Adrenal gland (tissue), 12 donors: ENCODE results near the gene COQ3. TPM values are rescaled to one million over a fixed set of nuclear protein-coding genes. Genes with fewer than 3 reads are reported as not detected.

ENCODE experiments used
- DNase-seq, 7 donors: peaks; one replicate each; pipeline ENCODE4 v3.0.0-alpha.2; 2019 to 2020
- H3K27ac ChIP-seq, 5 donors: fragments of 200-600 bp; sonication (generic) in 4 of 5; 1 replicate in 3 of 5; 2 replicates in 2 of 5; pipeline versions ENCODE4 v1.5.1 to v1.8.0; 2016 to 2020; ENCODE audit warnings: mild to moderate bottlenecking in 1 of 5
- H3K27me3 ChIP-seq: fragments of 200-600 bp; 2 replicates; pipeline ENCODE4 v1.8.0; 2021
- H3K36me3 ChIP-seq, 2 donors: fragments of 200-600 bp; replicated peaks in 1 of 2; 1 replicate in 1 of 2; 2 replicates in 1 of 2; pipeline versions ENCODE4 v1.5.1 to v1.8.0; 2018 to 2022
- H3K4me1 ChIP-seq, 2 donors: fragments of 200-600 bp; replicated peaks in 1 of 2; 1 replicate in 1 of 2; 2 replicates in 1 of 2; pipeline versions ENCODE4 v1.5.1 to v1.8.0; 2018 to 2021
- H3K4me3 ChIP-seq, 4 donors: fragments of 200-600 bp; sonication (generic) in 3 of 4; one replicate each; pipeline ENCODE4 v1.5.1; 2016 to 2018
- H3K9me3 ChIP-seq, 3 donors: fragments of 200-600 bp; sonication (generic) in 1 of 3; replicated peaks in 1 of 3; 1 replicate in 2 of 3; 2 replicates in 1 of 3; pipeline versions ENCODE4 v1.5.1 to v1.8.0; 2016 to 2021
- CTCF ChIP-seq, 6 experiments: fragments of 450-650 bp in 4 of 6; fragments of 200-600 bp in 2 of 6; sonication (generic) in 1 of 6; IDR thresholded peaks; 1 replicate in 5 of 6; 2 replicates in 1 of 6; pipeline versions ENCODE4 v1.5.1 to v1.8.0; 2016 to 2021; ENCODE audit warnings: antibody characterized with exemption in 6 of 6, mild to moderate bottlenecking in 2 of 6, moderate library complexity in 1 of 6
- POLR2A ChIP-seq, 2 donors: fragments of 450-650 bp; IDR thresholded peaks; one replicate each; pipeline ENCODE4 v1.6.1; 2017; ENCODE audit warnings: antibody characterized with exemption in 2 of 2, mild to moderate bottlenecking in 2 of 2, moderate library complexity in 1 of 2
- WGBS, 4 donors: extraction: QIAGEN DNeasy Blood & Tissue Kit in 2 of 4; methylation state at CpG; one replicate each; pipeline versions ENCODE4 v1.1.5 to v1.1.7; 2013 to 2017; 5-methylcytosine and 5-hydroxymethylcytosine counted together
- intact Hi-C, 2 donors: fragments of 100-400 bp; cut with DNase I; formaldehyde crosslinking; loops; one replicate each; pipeline versions ENCODE4 v1.14.1 to v1.15.0; 2022 to 2023
- polyA plus RNA-seq, 3 donors: library from polyadenylated mRNA; stranded (reverse); fragments of 200-250 nt in 2 of 3; fragments of 350-450 nt in 1 of 3; fragmentation: Illumina TruSeq in 1 of 3; extraction: RNeasy Lipid Tissue Mini Kit (QIAGEN cat#74804) in 1 of 3; gene quantifications; one replicate each; pipeline ENCODE4 v1.2.3, GENCODE V29; 2013 to 2014
- total RNA-seq, 9 donors: library from RNA; depleted of rRNA in 4 of 9; stranded (reverse); fragments of >200 nt in 4 of 9; fragments of 120-200 nt in 1 of 9; fragmentation: NEBNext Ultra II Directional in 1 of 9; extraction: Animal tissue kit (Norgen Biotek cat#: 25700) in 1 of 9; gene quantifications; one replicate each; pipeline versions ENCODE4 v1.1.0 to v1.2.4, GENCODE V29; 2013 to 2023
- donor health status: healthy with polysubstance abuse.
- donor health status: Bipolar disorder and iron deficiency.
- donor health status: DM: yes; HTN: yes; CAD: no.
- donor health status: DM: no; HTN: no; CAD: no.
- donor health status: DM: no; HTN: no; CAD: no.
- donor health status: DM: yes; HTN: yes; CAD: no.

COQ3 gene
- total and polyA plus RNA-seq, 12 donors: 2.9 to 25.8 (median 9.5) TPM

GRCh38 chr6:99416226-99416625 lies 22.2 kb upstream of the COQ3 start:
- Histone ChIP-seq H3K36me3 (peaks cover 0 to 6% of the 10 kb centered on the region in 2 donors), H3K27ac (no peak overlapping the region), H3K9me3 (no peaks in the 10 kb centered on the region), H3K27me3 (no peaks in the 10 kb centered on the region), H3K4me1 (peaks cover 5 to 50% of the 10 kb centered on the region in 2 donors), H3K4me3 (no peak overlapping the region)
- DNase-seq: no peak
- TF ChIP-seq CTCF (IDR thresholded peaks at IDR 0.05): no peak
- TF ChIP-seq POLR2A (IDR thresholded peaks at IDR 0.05): no peak
- intact Hi-C loops: no loop called here
- whole genome bisulfite sequencing, 4 donors: 76 to 85% (median 77%) methylated on average over 2 of the region's 2 CpGs

GRCh38 chr6:99415446-99415845 lies 21.5 kb upstream of the COQ3 start:
- intact Hi-C loops: no loop called here
- Histone ChIP-seq H3K4me1 (peaks cover 5 to 43% of the 10 kb centered on the region in 2 donors), H3K36me3 (peaks cover 0 to 6% of the 10 kb centered on the region in 2 donors), H3K27ac (no peak overlapping the region), H3K4me3 (no peak overlapping the region), H3K27me3 (no peaks in the 10 kb centered on the region), H3K9me3 (no peaks in the 10 kb centered on the region)
- no peak for DNase-seq
- TF ChIP-seq CTCF (IDR thresholded peaks at IDR 0.05) (no peak), POLR2A (IDR thresholded peaks at IDR 0.05) (no peak)

- no peak for DNase-seq
- Histone ChIP-seq H3K4me3 (no peak overlapping the region), H3K27me3 (no peaks in the 10 kb centered on the region), H3K4me1 (peaks cover 5 to 43% of the 10 kb centered on the region in 2 donors), H3K36me3 (peaks cover 0 to 29% of the 10 kb centered on the region in 2 donors), H3K9me3 (no peaks in the 10 kb centered on the region), H3K27ac (no peak overlapping the region)
- 77 to 87% (median 84%) methylated on average over 1 of the region's 1 CpG for WGBS, 4 donors
- TF ChIP-seq CTCF (IDR thresholded peaks at IDR 0.05) (no peak), POLR2A (IDR thresholded peaks at IDR 0.05) (no peak)
- intact Hi-C loops: no loop called here
These were observed 18.1 kb upstream of the COQ3 start for GRCh38 chr6:99412065-99412464.

- H3K27me3 ChIP-seq: no peaks in the 10 kb centered on the region
- H3K36me3 ChIP-seq: peaks cover 0 to 53% of the 10 kb centered on the region in 2 donors
- intact Hi-C loops: no loop called here
- H3K4me1 ChIP-seq: peaks cover 0 to 19% of the 10 kb centered on the region in 2 donors
- DNase-seq: no peak
- no peak overlapping the region for H3K27ac ChIP-seq
- H3K9me3 ChIP-seq: no peaks in the 10 kb centered on the region
- no peak overlapping the region for H3K4me3 ChIP-seq
- TF ChIP-seq CTCF (IDR thresholded peaks at IDR 0.05) (no peak), POLR2A (IDR thresholded peaks at IDR 0.05) (no peak)
These were observed 15.7 kb upstream of the COQ3 start for GRCh38 chr6:99409672-99410071.
